ENCODE data around the gene FBXW2.

DNA sequence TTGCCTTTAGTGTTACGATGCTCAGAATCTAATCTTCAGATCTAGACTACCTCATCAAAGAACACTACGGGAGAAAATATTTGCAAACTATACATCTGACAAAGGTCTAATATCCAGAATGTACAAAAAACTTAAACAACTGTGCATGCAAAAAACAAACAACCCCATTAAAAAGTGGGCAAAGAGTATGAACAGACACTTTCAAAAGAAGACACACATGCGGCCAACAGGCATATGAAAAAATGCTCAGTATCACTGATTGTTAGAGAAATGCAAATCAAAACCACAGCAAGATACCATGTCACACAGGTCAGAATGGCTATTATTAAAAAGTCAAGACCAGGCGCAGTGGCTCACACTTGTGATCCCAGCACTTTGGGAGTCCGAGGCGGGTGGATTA is 47.9 kb downstream of the FBXW2 start:
- no peak for TF ChIP-seq POLR2AphosphoS5 (IDR thresholded peaks at IDR 0.05; ENCODE audit: borderline replicate concordance, low read depth, low read length)
- no peak for TF ChIP-seq EZH2 (IDR thresholded peaks at IDR 0.05)
